Peyer's patch (tissue), 4 donors: ENCODE results near the gene TCF21. TPM values are rescaled to one million over a fixed set of nuclear protein-coding genes. Genes with fewer than 3 reads are reported as not detected.

Experiments
- DNase-seq, 3 donors: peaks; one replicate each; pipeline ENCODE4 v3.0.0-alpha.2; 2017 to 2019
- H3K27ac ChIP-seq, 4 donors: fragments of 200-600 bp; sonication (generic); one replicate each; pipeline ENCODE4 v1.5.1; 2016 to 2019
- H3K27me3 ChIP-seq, 2 donors: fragments of 200-600 bp; sonication (generic); one replicate each; pipeline ENCODE4 v1.5.1; 2019
- H3K36me3 ChIP-seq, 3 donors: fragments of 200-600 bp; sonication (generic); one replicate each; pipeline ENCODE4 v1.5.1; 2016 to 2019
- H3K4me1 ChIP-seq, 4 donors: fragments of 200-600 bp; sonication (generic); one replicate each; pipeline ENCODE4 v1.5.1; 2016 to 2019
- H3K4me3 ChIP-seq, 4 donors: fragments of 200-600 bp; sonication (generic); 1 replicate in 3 of 4; 2 replicates in 1 of 4; pipeline ENCODE4 v1.5.1; 2016 to 2019; ENCODE audit warnings: mild to moderate bottlenecking in 1 of 4
- H3K9me3 ChIP-seq, 4 donors: fragments of 200-600 bp; sonication (generic); one replicate each; pipeline ENCODE4 v1.5.1; 2016 to 2019; ENCODE audit warnings: mild to moderate bottlenecking in 1 of 4
- CTCF ChIP-seq, 6 experiments: fragments of 450-650 bp in 4 of 6; fragments of 200-600 bp in 2 of 6; sonication (generic) in 1 of 6; IDR thresholded peaks; one replicate each; pipeline ENCODE4 v1.5.1; 2017 to 2019; ENCODE audit warnings: antibody characterized with exemption in 6 of 6, mild to moderate bottlenecking in 3 of 6, moderate library complexity in 1 of 6
- POLR2A ChIP-seq, 2 donors: fragments of 450-650 bp; IDR thresholded peaks; one replicate each; pipeline ENCODE4 v1.5.1; 2017; ENCODE audit warnings: antibody characterized with exemption in 2 of 2, mild to moderate bottlenecking in 2 of 2, moderate library complexity in 2 of 2
- total RNA-seq, 4 donors: library from RNA; depleted of rRNA; stranded (reverse); fragments of >200 nt; gene quantifications; one replicate each; pipeline ENCODE4 v1.1.0, GENCODE V29; 2016

The TCF21 gene
- 10 to 100 TPM in 1 of 4 donors, 1 to 10 TPM in 3; 2.5 to 29.7 (median 4.7) TPM for total RNA-seq

DNA sequence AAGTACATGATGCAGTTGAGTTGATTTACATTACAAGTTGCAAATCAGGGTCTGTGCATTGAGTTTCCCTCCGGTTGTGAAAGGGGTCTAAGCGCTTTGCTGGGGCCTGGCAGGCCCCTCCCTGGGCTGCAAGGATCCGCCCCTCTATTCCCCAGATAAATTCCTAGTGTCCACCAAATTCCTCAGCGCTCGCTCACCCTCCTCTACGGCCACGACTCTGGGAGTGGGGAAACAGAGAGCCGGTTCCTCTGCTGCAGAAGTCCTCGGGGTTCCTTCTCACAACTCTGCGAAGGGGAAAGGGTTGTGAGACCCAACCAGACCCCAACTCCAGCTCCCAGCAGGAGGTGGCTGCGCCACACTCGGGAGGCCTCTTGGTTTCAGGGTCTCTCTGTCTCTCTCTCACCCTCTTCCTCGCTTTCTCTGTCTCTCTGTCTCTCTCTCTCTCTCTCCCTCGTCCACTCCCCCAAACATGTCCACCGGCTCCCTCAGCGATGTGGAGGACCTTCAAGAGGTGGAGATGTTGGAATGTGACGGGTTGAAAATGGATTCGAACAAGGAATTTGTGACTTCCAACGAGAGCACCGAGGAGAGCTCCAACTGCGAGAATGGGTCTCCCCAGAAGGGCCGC is at the start of gene TCF21:
Gene TCF21, plus strand, starts transcription at position 185 of the 628 bp plus-strand sequence. Its CDS starts 285 bp downstream, at position 470.
- H3K4me1 ChIP-seq = peaks cover 0 to 6% (median 2%) of the 10 kb centered on the region in 4 donors
- peak; percentile 26 to 32 for TF ChIP-seq POLR2A (IDR thresholded peaks at IDR 0.05)
- no peak for TF ChIP-seq CTCF (IDR thresholded peaks at IDR 0.05)
- DNase-seq = peak in 2 of 3 donors; percentile 53 to 54
- no peaks in the 10 kb centered on the region for H3K9me3 ChIP-seq
- peak within 1 kb of the TSS; percentile 33 to 56 (median 45) for H3K4me3 ChIP-seq
- peak within 1 kb of the TSS; percentile 72 to 88 (median 79) for H3K27ac ChIP-seq
- H3K27me3 ChIP-seq = peaks cover 0 to 5% of the 10 kb centered on the region in 2 donors
- H3K36me3 ChIP-seq = no peaks in the 10 kb centered on the region

DNA sequence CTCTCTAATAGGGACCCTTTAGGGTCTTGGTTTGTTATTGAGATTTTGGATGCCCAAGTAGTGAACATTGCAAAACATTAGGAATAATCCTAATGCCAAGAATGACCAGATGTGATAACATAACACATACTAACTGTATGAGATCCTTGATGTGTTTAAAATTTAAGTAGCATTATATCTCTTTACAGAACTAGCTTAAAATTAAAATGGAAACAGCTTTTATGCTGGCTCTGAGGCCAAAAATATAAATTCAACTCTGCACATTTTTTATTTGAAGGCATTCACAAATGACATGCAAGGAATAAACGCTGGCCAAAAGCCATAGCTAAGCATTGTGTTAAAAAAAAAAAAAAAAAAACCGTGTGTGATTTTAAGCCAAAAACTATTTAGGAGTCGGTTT is 47.7 kb upstream of the TCF21 start:
- H3K9me3 ChIP-seq = no peaks in the 10 kb centered on the region
- TF ChIP-seq POLR2A (IDR thresholded peaks at IDR 0.05) (no peak), CTCF (IDR thresholded peaks at IDR 0.05) (no peak)

DNA sequence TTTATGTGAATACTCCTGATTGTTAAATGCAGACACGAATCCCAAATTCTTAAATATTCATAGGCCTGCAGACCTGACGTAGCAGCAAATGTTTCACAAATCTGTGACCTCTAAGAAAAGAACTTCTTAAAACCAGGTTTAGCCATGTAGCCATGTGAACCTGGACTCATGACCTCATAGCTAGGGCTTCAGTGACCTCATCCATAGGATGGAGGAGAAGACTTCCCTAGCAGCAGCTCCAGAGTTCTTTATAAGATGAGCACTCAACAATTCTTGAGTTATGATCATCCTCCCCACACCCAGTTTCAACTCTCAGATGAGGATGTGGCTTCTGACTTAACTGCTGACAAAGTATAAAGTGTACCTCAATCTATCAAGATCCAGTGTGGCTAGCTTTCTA is 45.8 kb upstream of the TCF21 start:
- Histone ChIP-seq H3K9me3 (no peaks in the 10 kb centered on the region), H3K4me3 (no peak overlapping the region), H3K36me3 (no peaks in the 10 kb centered on the region), H3K4me1 (no peaks in the 10 kb centered on the region), H3K27ac (no peak overlapping the region), H3K27me3 (no peaks in the 10 kb centered on the region)
- no peak for DNase-seq
- no peak for TF ChIP-seq POLR2A (IDR thresholded peaks at IDR 0.05)
- TF ChIP-seq CTCF (IDR thresholded peaks at IDR 0.05) = no peak

More for the DNA sequence above, 47.7 kb upstream of the TCF21 start:
- DNase-seq = no peak
- Histone ChIP-seq H3K36me3 (no peaks in the 10 kb centered on the region), H3K4me3 (no peak overlapping the region), H3K4me1 (no peaks in the 10 kb centered on the region), H3K27ac (no peak overlapping the region), H3K27me3 (no peaks in the 10 kb centered on the region)

- no peak for TF ChIP-seq POLR2A (IDR thresholded peaks at IDR 0.05)
- TF ChIP-seq CTCF (IDR thresholded peaks at IDR 0.05) = no peak
- no peak for DNase-seq
Measured at GRCh38 chr6:133844709-133845108, 44.2 kb upstream of the TCF21 start.

DNA sequence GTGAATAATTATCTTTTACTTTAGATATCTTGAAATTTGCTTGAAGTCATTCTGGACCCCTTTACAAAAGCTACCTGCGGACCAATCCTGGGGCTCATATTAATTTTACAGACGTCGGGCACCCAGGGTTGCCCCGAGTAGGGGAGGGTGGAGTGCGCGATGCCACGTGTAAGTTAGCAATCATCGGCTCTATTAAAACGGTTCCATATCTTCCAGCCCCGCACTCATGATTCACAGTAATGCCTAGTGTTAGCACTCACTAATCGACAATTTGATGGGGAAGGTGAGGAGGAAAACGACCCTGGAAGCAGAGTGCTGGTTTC is 34.9 kb upstream of the TCF21 start:
- no peak overlapping the region for H3K27ac ChIP-seq
- H3K36me3 ChIP-seq = no peaks in the 10 kb centered on the region
- H3K4me3 ChIP-seq = no peak overlapping the region
- peaks cover 0 to 5% (median 0%) of the 10 kb centered on the region in 4 donors for H3K4me1 ChIP-seq
- no peak for DNase-seq
- TF ChIP-seq POLR2A (IDR thresholded peaks at IDR 0.05) (no peak), CTCF (IDR thresholded peaks at IDR 0.05) (no peak)
- H3K27me3 ChIP-seq = no peaks in the 10 kb centered on the region
- H3K9me3 ChIP-seq = no peaks in the 10 kb centered on the region

More at GRCh38 chr6:133844709-133845108, 44.2 kb upstream of the TCF21 start:
- Histone ChIP-seq H3K4me3 (no peak overlapping the region), H3K4me1 (no peaks in the 10 kb centered on the region), H3K36me3 (no peaks in the 10 kb centered on the region), H3K27me3 (no peaks in the 10 kb centered on the region), H3K27ac (no peak overlapping the region), H3K9me3 (no peaks in the 10 kb centered on the region)
